ENCODE measurements around the gene SRGAP1. TPM values are rescaled to one million over a fixed set of nuclear protein-coding genes. Genes with fewer than 3 reads are reported as not detected.

The SRGAP1 gene
- total and polyA plus RNA-seq, 2 of the 13 experiments (the other 11 are each of a cell fraction or from before 2014, with no cell fraction given), result 1.6 to 3.4 TPM

- TF ChIP-seq ATF6 (CRISPR knock-in tag; conservative IDR thresholded peaks at IDR 0.05), result no peak
- no peak for TF ChIP-seq ZNF280D (CRISPR knock-in tag; IDR thresholded peaks at IDR 0.05)
- TF ChIP-seq TCF7 (IDR thresholded peaks at IDR 0.05; ENCODE audit: low read depth), result no peak
- no peak for TF ChIP-seq KMT2B (CRISPR knock-in tag; IDR thresholded peaks at IDR 0.05)
- no peak for TF ChIP-seq MAX (IDR thresholded peaks at IDR 0.05)
- no peak for TF ChIP-seq CHD4 (IDR thresholded peaks at IDR 0.05; ENCODE audit: borderline replicate concordance, low read length)
Observed at GRCh38 chr12:63965936-63966605, 121.6 kb downstream of the SRGAP1 start (continued).

GRCh38 chr12:63966606-63966975 is 122.1 kb downstream of the SRGAP1 start:
- Histone ChIP-seq H3K9me3 (ENCODE audit: low read length) (no peaks in the 10 kb centered on the region), H3K4me2 (ENCODE audit: low read depth, low read length) (no peak overlapping the region), H3K36me3 (replicated peaks in 1 of 2; ENCODE audit: control insufficient read depth in 1 of 2, insufficient read depth in 2 of 2, low read length in 2 of 2) (no peaks in the 10 kb centered on the region), H3K4me1 (ENCODE audit: insufficient read depth, low read length) (no peaks in the 10 kb centered on the region), H3K9ac (ENCODE audit: insufficient read depth, low read depth, low read length) (no peak overlapping the region), H3K79me2 (ENCODE audit: insufficient read depth, low read length) (no peaks in the 10 kb centered on the region), H4K20me1 (ENCODE audit: insufficient read depth, low read length) (no peaks in the 10 kb centered on the region), H3K4me3 (replicated peaks in 1 of 3; ENCODE audit: insufficient read depth in 1 of 3, low read depth in 2 of 3, low read length in 3 of 3) (no peak overlapping the region), H3K27ac (ENCODE audit: extremely low read length, insufficient read depth, low read length) (no peak overlapping the region), H3K27me3 (ENCODE audit: control insufficient read depth in 1 of 2, insufficient read depth in 2 of 2, low read length in 2 of 2) (no peaks in the 10 kb centered on the region), H2AFZ (ENCODE audit: low read length) (no peak overlapping the region)
- ChIA-PET CTCF (ENCODE audit: low intra/inter-chr PET ratio, low total read pairs) (no interaction called here), POLR2A (interaction anchor here (0.6 kb wide), 1 partner anchor 104 kb away, joined by 3 read pairs; no protein-coding TSS in a partner anchor)
- intact Hi-C loops (cut with micrococcal nuclease; ENCODE audit: unreplicated experiment) (no loop called here), in situ Hi-C loops (cut with HindIII; ENCODE audit: extremely low pct_ligation_motif_present, low pct_unique_long_range_greater_than_20kb) (no loop called here)
- TF ChIP-seq ZNF749 (CRISPR knock-in tag; IDR thresholded peaks at IDR 0.05; ENCODE audit: borderline replicate concordance), result no peak
- TF ChIP-seq POLR2G (IDR thresholded peaks at IDR 0.05; ENCODE audit: low read depth, low read length), result no peak
- TF ChIP-seq ZBTB33 (CRISPR knock-in tag; IDR thresholded peaks at IDR 0.05), result no peak
- no peak for TF ChIP-seq ZNF746 (CRISPR knock-in tag; IDR thresholded peaks at IDR 0.05)
- FAIRE-seq (no peak), DNase-seq (ENCODE audit: low spot score) (no peak), ATAC-seq (no peak)
- no TSS peak for BruUV-seq (replicated peaks)
- WGBS (ENCODE audit: low lambda C conversion rate), result 97% methylated on average over 2 of the region's 2 CpGs
